ENCODE results near the gene TK1.
"Not testable (repeated sequence)": the region's sequence is repeated elsewhere in the genome, so short reads cannot be mapped to it uniquely, and the experiment has no call there.

The TK1 gene

DNA sequence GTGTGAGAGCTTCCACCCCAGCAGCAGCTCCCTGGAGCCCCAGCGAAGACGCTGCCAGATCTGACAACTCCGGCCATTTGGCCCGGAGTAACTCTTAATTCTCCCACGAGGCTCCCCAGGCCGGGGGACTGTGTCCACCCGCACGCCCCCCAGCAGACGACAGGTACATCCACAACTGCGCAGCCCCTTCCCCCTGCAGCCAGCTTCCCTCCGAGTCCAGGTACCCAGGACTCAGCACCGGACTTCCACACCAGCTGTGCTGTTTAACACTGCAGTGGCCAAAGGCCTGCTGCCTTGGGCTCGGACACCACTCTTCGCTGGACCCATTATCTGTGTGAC is 11.2 kb downstream of the TK1 start:
- DNase-seq, result no peak

DNA sequence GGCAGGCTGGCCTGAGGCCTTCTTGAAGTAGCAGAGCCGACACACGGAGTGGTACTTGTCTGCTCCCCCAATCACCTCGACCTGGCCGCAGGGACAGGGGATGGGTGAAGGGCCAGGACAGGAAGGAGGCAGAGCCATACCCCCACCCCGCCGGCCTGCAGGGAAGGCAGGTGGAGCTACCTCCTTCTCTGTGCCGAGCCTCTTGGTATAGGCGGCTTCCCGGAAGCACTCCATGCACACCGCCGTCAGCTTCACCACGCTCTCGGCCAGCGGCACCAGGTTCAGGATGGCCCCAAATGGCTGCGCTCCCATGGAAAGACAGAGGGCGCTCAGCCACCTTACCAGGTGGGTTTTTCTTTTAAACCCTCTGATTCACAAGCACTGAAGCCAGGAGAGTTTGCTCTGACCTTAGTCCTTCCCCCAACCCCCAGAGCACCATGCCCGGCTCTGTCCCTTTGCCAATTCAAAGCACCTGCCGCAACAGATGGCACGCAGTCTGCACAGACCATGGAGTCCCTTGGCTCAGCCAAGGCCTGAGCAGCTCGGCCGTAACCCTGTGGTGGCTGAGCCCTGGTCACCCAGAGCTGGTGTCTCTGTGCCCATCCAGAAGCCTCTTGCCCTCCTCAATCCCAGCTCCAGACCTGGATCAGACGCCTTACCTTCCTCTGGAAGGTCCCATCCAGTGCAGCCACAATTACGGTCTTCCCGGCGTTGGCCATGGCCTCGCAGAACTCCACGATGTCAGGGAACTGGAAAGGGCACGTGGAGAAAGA is 11.8 kb downstream of the TK1 start:
- DNase-seq, result no peak

DNA sequence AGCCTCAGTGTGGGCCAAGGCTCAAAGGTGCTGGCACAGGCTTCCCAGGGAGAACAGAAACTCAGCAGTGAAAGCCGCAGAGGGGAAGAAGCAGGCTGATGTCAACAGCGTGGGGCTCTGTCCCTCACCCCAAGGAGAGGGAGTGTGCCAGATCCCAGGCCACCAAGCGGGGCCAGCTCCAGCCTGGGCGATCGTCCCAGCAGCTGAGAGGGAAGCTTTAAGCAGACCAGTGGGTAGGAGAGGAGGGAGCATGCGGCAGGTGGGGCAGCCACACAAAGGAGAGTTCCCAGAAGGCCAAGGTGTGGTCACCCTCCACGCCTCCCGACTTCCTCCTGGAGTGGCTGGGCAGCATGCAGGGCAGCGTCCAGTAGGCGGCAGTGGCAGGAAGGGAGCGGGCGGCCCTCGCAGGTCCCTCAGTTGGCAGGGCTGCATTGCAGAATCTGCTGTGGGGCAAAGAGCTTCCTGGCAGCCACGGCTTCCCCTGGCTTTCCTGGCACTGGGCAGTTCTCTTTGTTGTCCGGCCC is 12.4 kb downstream of the TK1 start:
- no peak for DNase-seq

DNA sequence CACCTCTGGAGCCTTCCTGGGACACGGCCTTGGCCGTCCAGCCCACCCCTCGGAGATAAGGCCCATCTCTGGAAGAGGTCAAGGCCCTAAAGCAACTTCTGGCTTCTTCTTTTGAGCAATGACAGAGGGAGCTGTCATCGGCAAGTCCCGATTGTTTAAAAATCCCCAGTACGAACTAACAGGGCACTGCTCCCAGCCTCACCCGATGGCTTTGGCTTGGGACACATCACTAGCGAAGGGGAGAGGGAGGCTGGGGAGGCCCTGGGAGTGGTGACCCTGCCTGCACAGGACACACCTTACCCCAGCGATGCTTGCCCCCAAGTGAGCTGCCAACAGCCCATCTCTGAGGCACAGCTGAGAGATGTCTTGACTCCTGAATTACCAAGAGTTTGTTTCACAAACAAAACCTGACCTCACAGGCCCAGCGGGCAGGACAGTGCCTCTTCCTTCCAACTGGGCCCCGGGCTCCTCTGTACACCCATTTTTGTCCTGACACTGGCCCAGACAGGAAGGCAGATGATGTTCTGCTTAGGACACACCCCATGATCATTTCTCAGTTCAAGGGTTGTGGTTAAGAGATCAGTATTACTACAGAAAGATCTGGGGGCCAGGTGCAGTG is 13.6 kb downstream of the TK1 start:
- no peak for DNase-seq

GRCh38 chr17:78172249-78173051 is 14.4 kb downstream of the TK1 start:
- DNase-seq, result no peak

- not testable (repeated sequence) for DNase-seq
Observed at GRCh38 chr17:78171591-78172248, 15.1 kb downstream of the TK1 start.

DNA sequence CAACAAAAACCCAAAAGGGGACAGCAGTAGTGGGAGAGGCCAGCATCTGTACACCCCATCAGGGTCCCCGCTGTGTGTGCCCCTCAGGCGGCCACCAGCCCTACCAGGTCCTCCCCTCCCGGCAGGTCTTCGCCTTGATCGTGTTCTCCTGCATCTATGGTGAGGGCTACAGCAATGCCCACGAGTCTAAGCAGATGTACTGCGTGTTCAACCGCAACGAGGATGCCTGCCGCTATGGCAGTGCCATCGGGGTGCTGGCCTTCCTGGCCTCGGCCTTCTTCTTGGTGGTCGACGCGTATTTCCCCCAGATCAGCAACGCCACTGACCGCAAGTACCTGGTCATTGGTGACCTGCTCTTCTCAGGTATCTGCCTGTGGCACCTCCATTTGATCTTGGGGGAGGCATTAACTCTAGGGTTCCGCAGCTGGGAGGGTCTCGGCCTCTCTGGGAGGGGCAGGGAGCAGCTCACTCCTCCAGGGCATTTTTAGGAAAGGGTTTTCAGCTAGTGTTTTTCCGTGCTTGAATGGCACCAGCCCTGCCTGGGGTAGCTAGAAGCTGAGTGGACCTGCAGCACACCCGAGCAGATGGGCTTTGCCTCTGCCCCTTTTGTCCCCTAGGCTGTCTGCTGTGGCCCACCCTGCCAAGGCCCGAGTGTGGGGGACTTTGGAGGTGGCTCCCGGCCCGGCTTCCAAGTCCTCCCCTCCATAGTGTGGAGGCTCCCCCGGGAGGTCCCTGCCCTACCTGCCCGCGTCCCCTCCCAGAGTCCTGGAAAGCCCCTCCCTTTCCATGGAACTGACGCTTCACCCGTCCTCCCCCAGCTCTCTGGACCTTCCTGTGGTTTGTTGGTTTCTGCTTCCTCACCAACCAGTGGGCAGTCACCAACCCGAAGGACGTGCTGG is 15.9 kb downstream of the TK1 start:
- DNase-seq, result no peak

- DNase-seq, result no peak
Observed at GRCh38 chr17:78168903-78169793, 17.7 kb downstream of the TK1 start.

DNA sequence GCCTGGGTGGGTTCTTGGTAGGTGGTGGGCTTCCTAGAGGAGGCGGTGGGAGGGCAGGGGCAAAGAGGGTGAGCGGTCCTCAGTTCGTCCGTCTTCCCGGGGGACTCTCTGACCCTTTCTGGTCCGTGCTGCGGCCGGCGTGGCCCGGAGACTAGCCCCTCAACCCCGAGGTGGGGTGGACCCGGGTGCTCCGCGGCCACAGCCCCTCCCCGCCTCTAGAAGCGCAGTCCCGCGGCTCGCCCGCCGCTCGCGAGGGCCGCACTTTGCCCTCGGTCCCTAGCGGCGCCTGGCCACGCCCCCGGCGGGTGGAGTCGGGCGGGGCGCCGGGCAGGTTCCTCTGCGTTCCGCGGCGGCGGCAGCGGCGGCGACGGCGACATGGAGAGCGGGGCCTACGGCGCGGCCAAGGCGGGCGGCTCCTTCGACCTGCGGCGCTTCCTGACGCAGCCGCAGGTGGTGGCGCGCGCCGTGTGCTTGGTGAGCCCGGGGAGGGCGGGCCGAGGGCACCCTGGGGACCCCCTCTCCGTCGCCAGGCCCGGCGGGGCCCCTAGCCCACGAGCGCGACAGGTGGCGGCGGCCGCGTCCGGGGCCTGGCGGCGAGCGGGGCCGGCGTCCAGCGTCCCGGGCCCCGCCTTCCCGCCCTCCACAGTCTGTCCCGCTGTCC is 18.5 kb downstream of the TK1 start, which contains the start of gene SYNGR2:
Gene SYNGR2, plus strand, starts transcription at position 340 of the 661 bp plus-strand sequence. Its CDS starts 36 bp downstream, at position 376.
- DNase-seq, result peak; percentile 76

DNA sequence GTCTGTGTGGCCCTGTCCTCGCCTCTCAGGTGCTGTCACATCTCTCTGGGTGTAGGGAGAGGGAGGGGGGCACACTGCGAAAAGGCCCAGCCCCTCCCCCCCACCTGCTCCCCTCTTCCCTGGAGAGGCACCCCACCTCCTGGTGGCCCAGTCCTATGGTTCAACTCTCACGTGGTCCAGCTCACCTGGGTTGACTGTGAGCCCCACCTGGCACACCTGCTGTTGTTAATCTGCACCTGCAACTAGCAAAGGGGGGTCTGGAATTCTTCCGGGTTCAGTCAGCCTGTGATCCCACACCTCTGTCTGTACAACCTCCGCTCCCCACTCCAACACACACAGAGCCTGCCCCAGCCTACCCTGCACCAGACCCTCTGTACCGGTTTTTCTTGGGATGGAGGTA is 20.4 kb downstream of the TK1 start:
- no peak for DNase-seq

- DNase-seq, result no peak
Observed at GRCh38 chr17:78164748-78165607, 21.9 kb downstream of the TK1 start.

GRCh38 chr17:78163881-78164747 is 22.7 kb downstream of the TK1 start:
- no peak for DNase-seq

DNA sequence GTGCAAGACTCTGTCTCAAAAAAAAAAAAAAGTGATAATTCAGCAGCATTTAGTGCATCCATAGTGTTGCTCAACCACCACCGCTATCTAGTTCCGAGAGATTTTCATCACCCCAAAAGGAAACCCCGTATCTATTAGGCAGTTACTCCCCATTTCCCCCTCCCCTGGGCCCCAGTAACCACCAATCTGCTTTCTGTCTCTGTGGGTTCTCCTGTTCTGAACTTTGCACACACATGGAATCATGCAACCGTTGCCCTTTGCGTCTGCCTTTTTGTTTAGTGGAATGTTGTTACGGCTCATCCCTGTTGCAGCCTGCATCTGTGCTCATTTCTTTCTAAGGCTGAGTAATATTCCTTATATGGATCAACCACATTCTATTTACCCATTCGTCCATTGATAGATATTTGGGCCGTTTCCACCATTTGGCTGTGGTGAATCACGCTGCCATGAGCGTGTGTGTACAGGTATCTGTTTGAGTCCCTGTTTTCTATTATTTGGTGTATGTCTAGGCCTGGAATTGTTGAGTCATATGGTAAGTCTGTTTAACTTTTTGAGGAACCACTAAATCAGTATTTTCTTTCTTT is 27.2 kb downstream of the TK1 start:
- no peak for DNase-seq

DNA sequence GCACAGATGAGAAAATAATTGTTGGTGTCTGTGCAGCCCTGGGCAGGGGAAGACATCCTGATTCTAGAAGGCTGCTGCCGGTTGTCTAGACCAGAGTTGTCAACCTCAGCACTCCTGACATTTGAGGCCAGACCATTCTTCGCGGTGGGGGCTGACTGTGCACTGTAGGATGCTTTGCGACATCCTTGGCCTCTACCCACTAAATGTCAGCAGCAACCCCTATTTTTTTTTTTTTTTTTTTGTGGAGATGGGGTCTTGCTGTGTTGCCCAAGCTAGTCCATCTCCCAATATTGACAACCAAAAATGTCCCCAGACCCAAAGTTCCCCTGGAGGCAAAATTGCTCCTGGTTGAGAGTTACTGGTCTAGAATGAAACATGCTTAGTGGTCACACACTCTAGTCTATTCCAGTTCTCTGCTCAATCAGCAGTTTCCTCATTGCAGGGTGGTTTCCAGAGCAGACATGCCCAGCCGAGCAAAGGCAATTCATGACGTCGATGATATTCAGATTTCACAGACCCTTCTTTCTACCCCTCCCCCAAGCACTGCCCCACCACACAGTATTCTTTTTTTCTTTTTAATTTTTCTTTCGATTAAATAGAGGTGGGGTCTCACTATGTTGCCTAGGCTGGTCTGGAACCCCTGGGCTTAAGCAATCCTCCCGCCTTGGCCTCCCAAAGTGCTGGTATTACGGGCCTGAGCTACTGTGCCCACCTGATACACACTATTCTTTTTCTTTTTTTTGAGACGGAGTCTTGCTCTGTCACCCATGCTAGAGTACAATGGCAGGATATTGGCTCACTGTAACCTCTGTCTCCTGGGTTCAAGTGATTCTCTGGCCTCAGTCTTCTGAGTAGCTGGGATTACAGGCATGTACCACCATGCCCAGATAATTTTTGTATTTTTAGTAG is 31.7 kb downstream of the TK1 start:
- DNase-seq, result no peak

- no peak for DNase-seq
Observed at GRCh38 chr17:78151514-78152008, 35.3 kb downstream of the TK1 start.

- DNase-seq, result no peak
Observed at GRCh38 chr17:78148286-78149016, 38.4 kb downstream of the TK1 start.
